Endothelial cell (in vitro differentiated cells): ENCODE measurements around the gene MAGI2. TPM values are rescaled to one million over a fixed set of nuclear protein-coding genes. Genes with fewer than 3 reads are reported as not detected.
"Not testable (repeated sequence)": the region's sequence is repeated elsewhere in the genome, so short reads cannot be mapped to it uniquely, and the experiment has no call there.

Experiments
- DNase-seq: peaks from one replicate; pipeline ENCODE4 v3.0.0; 2021; ENCODE audit warnings: low spot score
- H3K27ac Mint-ChIP-seq: one replicate; pipeline ENCODE4 v1.8.0; 2021; ENCODE audit warnings: mixed read lengths, inconsistent platforms; ENCODE audit not compliant: unreplicated experiment
- H3K27me3 Mint-ChIP-seq: one replicate; pipeline ENCODE4 v1.8.0; 2021; ENCODE audit warnings: mild to moderate bottlenecking, moderate library complexity, mixed read lengths, inconsistent platforms; ENCODE audit not compliant: unreplicated experiment
- H3K36me3 Mint-ChIP-seq: one replicate; pipeline ENCODE4 v1.8.0; 2021; ENCODE audit warnings: mild to moderate bottlenecking, low read depth, mixed read lengths, inconsistent platforms; ENCODE audit not compliant: unreplicated experiment
- H3K4me1 Mint-ChIP-seq: one replicate; pipeline ENCODE4 v1.8.0; 2021; ENCODE audit warnings: mild to moderate bottlenecking, mixed read lengths, inconsistent platforms; ENCODE audit not compliant: unreplicated experiment
- H3K4me3 Mint-ChIP-seq: one replicate; pipeline ENCODE4 v1.8.0; 2021; ENCODE audit warnings: mild to moderate bottlenecking, mixed read lengths, inconsistent platforms; ENCODE audit not compliant: unreplicated experiment
- H3K9me3 Mint-ChIP-seq: one replicate; pipeline ENCODE4 v1.8.0; 2021; ENCODE audit warnings: mixed read lengths, inconsistent platforms; ENCODE audit not compliant: unreplicated experiment
- CTCF ChIP-seq: fragments of 200-600 bp; sonication (generic); IDR thresholded peaks from one replicate; pipeline ENCODE4 v1.5.0; 2021; ENCODE audit warnings: antibody characterized with exemption; ENCODE audit not compliant: unreplicated experiment
- total RNA-seq: library from RNA; stranded (reverse); fragmentation: NEBNext Ultra II Directional; extraction: Animal tissue kit (Norgen Biotek cat#: 25700); gene quantifications from one replicate; pipeline ENCODE4 v1.2.1, GENCODE V29; 2021; ENCODE audit not compliant: unreplicated experiment

MAGI2 gene
- total RNA-seq, 1 donor from 2014 or later = 6.3 TPM

GRCh38 chr7:79091011-79091410, 362.5 kb downstream of the MAGI2 start:
- no peak for DNase-seq
- H3K4me1 Mint-ChIP-seq = no peaks in the 10 kb centered on the region
- no peaks in the 10 kb centered on the region for H3K36me3 Mint-ChIP-seq
- no peak for TF ChIP-seq CTCF
- H3K27me3 Mint-ChIP-seq = no peaks in the 10 kb centered on the region
- no peak overlapping the region for H3K27ac Mint-ChIP-seq
- H3K4me3 Mint-ChIP-seq = no peak overlapping the region
- no peaks in the 10 kb centered on the region for H3K9me3 Mint-ChIP-seq

- DNase-seq = no peak
- H3K4me3 Mint-ChIP-seq = no peak overlapping the region
- H3K36me3 Mint-ChIP-seq = no peaks in the 10 kb centered on the region
- no peaks in the 10 kb centered on the region for H3K4me1 Mint-ChIP-seq
- no peaks in the 10 kb centered on the region for H3K9me3 Mint-ChIP-seq
- TF ChIP-seq CTCF = no peak
- H3K27ac Mint-ChIP-seq = no peak overlapping the region
- no peaks in the 10 kb centered on the region for H3K27me3 Mint-ChIP-seq
These were observed 362.9 kb downstream of the MAGI2 start for GRCh38 chr7:79090543-79090942.

- H3K4me3 Mint-ChIP-seq = no peak overlapping the region
- no peak for TF ChIP-seq CTCF
- H3K27ac Mint-ChIP-seq = no peak overlapping the region
- no peaks in the 10 kb centered on the region for H3K4me1 Mint-ChIP-seq
- no peak for DNase-seq
- H3K27me3 Mint-ChIP-seq = no peaks in the 10 kb centered on the region
- no peaks in the 10 kb centered on the region for H3K9me3 Mint-ChIP-seq
- H3K36me3 Mint-ChIP-seq = no peaks in the 10 kb centered on the region
These were observed 369.0 kb downstream of the MAGI2 start for GRCh38 chr7:79084423-79084822.

- no peak for TF ChIP-seq CTCF
- no peaks in the 10 kb centered on the region for H3K36me3 Mint-ChIP-seq
These were observed 373.4 kb downstream of the MAGI2 start for GRCh38 chr7:79079919-79080554.

GRCh38 chr7:79078273-79078672, 375.2 kb downstream of the MAGI2 start:
- Mint-ChIP-seq H3K27me3 (no peaks in the 10 kb centered on the region), H3K27ac (no peak overlapping the region), H3K9me3 (no peaks in the 10 kb centered on the region), H3K4me1 (no peaks in the 10 kb centered on the region), H3K4me3 (no peak overlapping the region), H3K36me3 (no peaks in the 10 kb centered on the region)
- no peak for TF ChIP-seq CTCF
- DNase-seq = no peak

More at GRCh38 chr7:79079919-79080554, 373.4 kb downstream of the MAGI2 start:
- no peak overlapping the region for H3K4me3 Mint-ChIP-seq
- H3K9me3 Mint-ChIP-seq = no peaks in the 10 kb centered on the region
- H3K4me1 Mint-ChIP-seq = no peaks in the 10 kb centered on the region
- H3K27ac Mint-ChIP-seq = no peak overlapping the region
- DNase-seq = no peak
- no peaks in the 10 kb centered on the region for H3K27me3 Mint-ChIP-seq

- DNase-seq, H3K4me1 Mint-ChIP-seq, H3K9me3 Mint-ChIP-seq, H3K27me3 Mint-ChIP-seq, H3K36me3 Mint-ChIP-seq, H3K27ac Mint-ChIP-seq, H3K4me3 Mint-ChIP-seq: not testable (repeated sequence)
These were observed 382.3 kb downstream of the MAGI2 start for GRCh38 chr7:79071187-79071586.
